Inflammatory macrophage treated with lipopolysaccharide for 4 hours (primary cell): ENCODE data around the gene DYRK4.

Experiments
- DNase-seq: peaks from one replicate; pipeline ENCODE4 v3.0.0-alpha.2; 2020

Gene DYRK4

GRCh38 chr12:4564818-4565217 lies 2.8 kb downstream of the DYRK4 start:
- peak; percentile 83 for DNase-seq

- peak; percentile 27 for DNase-seq
Observed at GRCh38 chr12:4566474-4566873, 4.5 kb downstream of the DYRK4 start.

- peak; percentile 91 for DNase-seq
Observed at GRCh38 chr12:4567073-4567881, 5.3 kb downstream of the DYRK4 start.

DNA sequence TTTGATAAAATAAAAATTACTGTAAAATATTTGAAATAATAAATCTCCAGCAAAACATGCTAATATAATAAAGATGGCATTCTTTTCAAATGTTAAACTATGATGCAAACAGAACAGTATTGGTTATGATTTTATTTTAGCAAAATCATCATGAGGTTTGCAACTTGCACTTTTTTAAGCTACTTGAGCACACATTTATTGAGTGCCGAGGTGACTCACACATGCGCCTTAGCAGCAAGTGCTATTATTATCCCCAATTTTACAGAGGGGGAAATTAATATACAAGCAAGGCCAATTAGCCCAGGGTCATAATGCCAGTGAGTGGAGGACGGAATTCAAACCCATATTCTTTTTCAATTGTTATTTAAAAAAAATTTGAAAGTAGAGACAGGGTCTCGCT lies 7.3 kb downstream of the DYRK4 start:
- DNase-seq = peak; percentile 56

GRCh38 chr12:4572680-4573079 lies 10.7 kb downstream of the DYRK4 start:
- no peak for DNase-seq

GRCh38 chr12:4579305-4580102 lies 17.5 kb downstream of the DYRK4 start:
- peak; percentile 66 for DNase-seq

GRCh38 chr12:4580281-4580688 lies 18.3 kb downstream of the DYRK4 start:
- DNase-seq = no peak

GRCh38 chr12:4584281-4584680 lies 22.3 kb downstream of the DYRK4 start:
- DNase-seq = no peak

DNA sequence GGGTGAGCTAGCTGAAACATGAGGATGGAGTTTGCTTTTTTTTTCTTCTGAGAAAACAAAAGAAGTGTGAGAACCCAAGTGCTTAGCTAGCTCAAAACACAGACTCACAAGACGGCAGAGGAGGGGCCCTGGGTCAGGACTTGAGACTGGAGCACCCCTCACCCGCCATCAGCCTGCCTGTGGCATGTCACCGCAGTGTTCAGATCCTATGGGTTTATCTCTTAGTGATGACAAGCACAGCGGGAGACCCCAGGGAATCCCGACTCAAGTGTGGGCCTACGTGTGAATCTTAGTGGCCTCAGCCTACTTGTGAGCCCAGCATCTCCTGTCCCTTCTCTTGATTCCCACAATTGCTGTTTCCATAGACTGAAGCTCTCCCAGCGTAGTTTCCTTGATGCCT lies 22.9 kb downstream of the DYRK4 start:
- DNase-seq = no peak

DNA sequence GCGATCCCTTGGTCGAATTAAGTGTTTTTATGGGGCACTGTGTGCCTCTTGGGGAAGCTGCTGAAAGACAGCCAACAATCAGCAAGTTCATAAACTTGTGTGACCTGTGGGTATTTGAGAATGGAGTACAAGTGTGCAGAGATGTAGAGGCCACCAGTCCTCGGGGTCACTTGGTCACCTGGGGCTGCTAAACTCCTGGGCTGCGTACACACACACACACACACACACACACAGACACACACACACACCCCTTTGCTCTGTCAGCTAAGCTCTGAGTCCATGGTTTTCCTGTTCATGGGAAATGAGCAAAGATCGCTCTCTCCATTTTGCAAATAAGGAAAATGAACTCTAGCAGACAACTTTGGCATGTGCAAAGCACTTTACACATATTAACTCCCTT lies 24.5 kb downstream of the DYRK4 start:
- no peak for DNase-seq

- no peak for DNase-seq
Observed at GRCh38 chr12:4587108-4587507, 25.1 kb downstream of the DYRK4 start.

- DNase-seq = no peak
Observed at GRCh38 chr12:4588916-4589315, 26.9 kb downstream of the DYRK4 start.

DNA sequence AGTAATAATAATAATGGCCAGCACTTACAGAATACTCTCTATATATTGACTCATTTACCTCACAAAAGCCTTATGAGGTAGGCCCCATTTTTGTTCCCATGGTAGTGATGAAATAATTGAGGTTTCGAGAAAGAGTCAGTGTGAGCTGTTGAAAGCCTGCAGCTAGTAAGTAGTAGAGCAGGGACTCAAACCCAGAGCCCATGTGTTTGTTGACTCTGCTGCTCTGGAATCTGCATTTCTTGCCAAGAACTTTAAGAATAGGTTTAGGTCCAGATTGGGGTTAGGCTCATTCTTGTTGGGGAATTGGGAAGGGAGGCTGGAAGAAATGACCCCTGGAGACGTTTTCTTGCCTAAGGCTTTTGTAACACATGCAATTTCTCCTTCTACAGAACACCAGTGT lies 27.9 kb downstream of the DYRK4 start:
- no peak for DNase-seq

GRCh38 chr12:4591180-4591687 lies 29.2 kb downstream of the DYRK4 start:
- no peak for DNase-seq

DNA sequence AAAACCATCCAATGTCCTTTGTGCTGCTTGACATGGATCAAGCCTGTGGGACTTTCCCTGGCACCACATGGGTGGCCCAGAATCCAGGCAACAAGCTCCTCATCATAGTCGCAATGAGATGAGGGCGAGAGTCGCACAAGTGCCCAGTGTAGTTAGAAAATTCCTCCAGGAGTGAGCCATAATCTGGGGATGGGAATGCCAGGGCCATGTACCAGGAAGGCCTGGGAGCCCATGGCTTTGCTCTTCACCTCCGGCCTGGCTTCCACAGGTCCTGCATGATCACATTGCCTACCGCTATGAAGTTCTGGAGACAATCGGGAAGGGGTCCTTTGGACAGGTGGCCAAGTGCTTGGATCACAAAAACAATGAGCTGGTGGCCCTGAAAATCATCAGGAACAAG lies 33.9 kb downstream of the DYRK4 start:
- DNase-seq = no peak

GRCh38 chr12:4603421-4603820 lies 41.4 kb downstream of the DYRK4 start:
- DNase-seq = no peak

GRCh38 chr12:4603946-4604345 lies 41.9 kb downstream of the DYRK4 start:
- DNase-seq = no peak

- peak; percentile 89 for DNase-seq
Observed at GRCh38 chr12:4604684-4605193, 42.7 kb downstream of the DYRK4 start.

GRCh38 chr12:4607056-4607455 lies 45.0 kb downstream of the DYRK4 start:
- DNase-seq = no peak

- DNase-seq = no peak
Observed at GRCh38 chr12:4609071-4609470, 47.1 kb downstream of the DYRK4 start.

DNA sequence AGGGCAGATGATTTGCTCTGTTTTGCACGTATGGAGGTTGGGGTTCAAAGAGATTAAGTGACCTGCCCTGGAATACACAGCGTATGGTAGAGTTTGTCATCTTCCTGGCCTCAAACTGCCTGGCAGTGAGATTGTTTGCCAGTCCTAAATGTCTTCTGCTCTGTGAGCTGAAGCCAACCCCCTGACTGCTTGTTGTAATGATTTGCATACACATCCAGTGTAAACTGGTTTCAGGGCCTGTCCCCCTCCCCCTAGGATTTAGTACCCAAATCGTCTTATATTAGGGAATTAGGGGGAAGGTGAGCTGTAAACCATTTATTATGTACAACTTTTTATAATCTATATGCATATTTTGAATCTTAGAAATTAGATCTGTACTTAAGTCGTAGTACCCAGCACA lies 48.5 kb downstream of the DYRK4 start:
- no peak for DNase-seq

- DNase-seq = no peak
Observed at GRCh38 chr12:4615667-4616066, 53.7 kb downstream of the DYRK4 start.

DNA sequence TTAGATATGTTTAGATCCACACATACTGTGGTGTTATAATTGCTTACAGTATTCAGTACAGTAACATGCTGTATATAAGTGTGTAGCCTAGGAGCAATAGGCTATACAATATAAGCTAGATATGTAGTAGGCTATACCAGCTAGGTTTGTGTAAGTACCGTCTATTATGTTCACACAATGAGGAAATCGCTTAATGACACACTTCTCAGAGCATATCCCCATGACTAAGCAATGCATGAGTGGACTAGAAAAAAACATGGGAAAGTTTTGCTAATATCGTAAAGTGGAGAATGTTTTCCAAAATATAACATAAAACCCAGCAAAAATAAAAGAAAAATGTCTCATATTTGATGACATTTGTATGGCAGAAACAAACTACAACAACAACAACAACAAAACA lies 59.5 kb downstream of the DYRK4 start:
- DNase-seq = peak; percentile 12

DNA sequence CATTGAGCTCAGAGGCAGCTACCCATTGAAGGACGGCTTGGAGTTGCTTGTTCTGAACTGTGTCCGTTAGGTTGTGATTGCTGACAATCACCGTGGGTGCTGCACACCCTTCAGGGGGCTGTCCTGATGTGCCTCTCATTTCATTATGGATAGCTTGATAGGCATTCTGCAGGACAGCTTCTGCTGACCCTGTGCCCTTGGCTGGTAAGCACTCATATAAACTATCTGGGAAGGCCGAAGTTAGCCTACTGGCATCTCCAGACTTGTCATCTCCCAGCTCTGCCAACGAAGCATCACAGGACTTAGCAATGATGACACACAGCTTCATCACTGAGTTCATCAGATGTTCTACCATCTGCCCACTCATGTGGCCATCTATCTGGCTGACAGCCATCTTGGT lies 64.5 kb downstream of the DYRK4 start:
- no peak for DNase-seq
